Measurements from ENCODE around the gene UGT1A9. TPM values are rescaled to one million over a fixed set of nuclear protein-coding genes. Genes with fewer than 3 reads are reported as not detected.

UGT1A9 gene
- total and polyA plus RNA-seq, 2 of the 4 experiments (the other 2 are of a cell fraction) = not detected

DNA sequence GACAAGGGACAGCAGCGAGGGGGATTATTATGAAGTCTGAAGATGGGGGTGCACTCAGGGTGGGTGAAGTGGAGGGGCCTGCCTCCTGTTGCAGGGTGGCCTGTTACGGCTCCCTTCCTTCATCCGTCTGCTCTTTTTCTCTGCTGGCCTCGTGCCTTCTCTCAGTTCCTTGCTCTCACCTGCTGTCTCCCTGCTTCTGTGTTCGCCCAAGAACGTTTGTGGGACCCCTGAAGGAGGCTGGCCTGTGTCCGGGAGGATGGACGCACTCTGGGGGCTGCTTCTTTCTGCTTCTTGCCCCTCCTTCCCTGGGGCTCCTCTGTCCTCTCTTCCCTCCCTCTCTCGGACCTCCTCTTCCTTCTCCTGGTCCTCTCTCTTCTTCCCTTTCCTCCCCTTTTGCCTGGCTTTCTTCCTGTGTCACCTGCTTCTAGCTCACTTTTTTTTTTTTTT is 120.2 kb downstream of the UGT1A9 start:
- 60% methylated on average over 7 of the region's 9 CpGs; no CpG with 5 or more reads in 1 of the 2 experiments for WGBS, 2 experiments (ENCODE audit: extremely low coverage in 2 of 2, insufficient read length in 1 of 2)
- H2AK5ac ChIP-seq (ENCODE audit: low read depth, low read length) = no peak overlapping the region
- TF ChIP-seq RFX5 (IDR thresholded peaks at IDR 0.05; ENCODE audit: low read depth, low read length) (no peak), RAD21 (IDR thresholded peaks at IDR 0.05; ENCODE audit: low read length) (no peak), POLR2A (IDR thresholded peaks at IDR 0.05; ENCODE audit: low read depth, low read length) (no peak), RCOR1 (IDR thresholded peaks at IDR 0.05; ENCODE audit: insufficient replicate concordance, low read length) (no peak), NFE2L2 (IDR thresholded peaks at IDR 0.05; ENCODE audit: low read depth, low read length) (no peak), MAZ (IDR thresholded peaks at IDR 0.05; ENCODE audit: borderline replicate concordance, low read depth, low read length) (no peak), FOS (IDR thresholded peaks at IDR 0.05; ENCODE audit: low read depth, low read length) (no peak), CEBPB (IDR thresholded peaks at IDR 0.05; ENCODE audit: low read depth, low read length) (no peak), SMC3 (IDR thresholded peaks at IDR 0.05; ENCODE audit: low read depth, low read length) (no peak)
- TF ChIP-seq, protein P1, sequence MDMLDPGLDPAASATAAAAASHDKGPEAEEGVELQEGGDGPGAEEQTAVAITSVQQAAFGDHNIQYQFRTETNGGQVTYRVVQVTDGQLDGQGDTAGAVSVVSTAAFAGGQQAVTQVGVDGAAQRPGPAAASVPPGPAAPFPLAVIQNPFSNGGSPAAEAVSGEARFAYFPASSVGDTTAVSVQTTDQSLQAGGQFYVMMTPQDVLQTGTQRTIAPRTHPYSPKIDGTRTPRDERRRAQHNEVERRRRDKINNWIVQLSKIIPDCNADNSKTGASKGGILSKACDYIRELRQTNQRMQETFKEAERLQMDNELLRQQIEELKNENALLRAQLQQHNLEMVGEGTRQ (IDR thresholded peaks at IDR 0.05; ENCODE audit: low read depth, low read length) = no peak
- no peaks in the 10 kb centered on the region for H3K4me1 ChIP-seq (ENCODE audit: control insufficient read depth, insufficient read depth, low read length)
- no peak overlapping the region for H2BK120ac ChIP-seq (ENCODE audit: low read depth, low read length)
- POLR2A ChIA-PET (ENCODE audit: unreplicated experiment) = no interaction called here
- dilution Hi-C loops (cut with HindIII; ENCODE audit: low sequenced_read_pairs, unreplicated experiment) = no loop called here
- H3K4me3 ChIP-seq (ENCODE audit: insufficient read depth, low read depth, low read length) = no peak overlapping the region
- H3K36me3 ChIP-seq (ENCODE audit: control insufficient read depth, insufficient read depth, low read length) = no peaks in the 10 kb centered on the region
- H4K20me1 ChIP-seq (ENCODE audit: insufficient read depth, low read length) = no peaks in the 10 kb centered on the region
- no peak overlapping the region for H2BK15ac ChIP-seq (ENCODE audit: low read depth, low read length)
- no peak overlapping the region for H2AK9ac ChIP-seq (replicated peaks; ENCODE audit: low read depth, low read length, poor library complexity)
- peak overlapping the region; percentile 43 for H2AFZ ChIP-seq (replicated peaks; ENCODE audit: low read length, poor library complexity)
- ATAC-seq (ENCODE audit: low read depth) (no peak), DNase-seq (no peak)
- H3K23ac ChIP-seq (ENCODE audit: low read depth, low read length) = no peak overlapping the region
- H2BK5ac ChIP-seq (ENCODE audit: low read depth, low read length, poor library complexity, severe bottlenecking) = no peak overlapping the region
- no peak overlapping the region for H3K4ac ChIP-seq (ENCODE audit: low read depth, low read length)
- H3K27me3 ChIP-seq (ENCODE audit: control insufficient read depth, insufficient read depth, low read length) = peaks cover 8% of the 10 kb centered on the region
- H3K79me1 ChIP-seq (ENCODE audit: low read depth in 1 of 2, low read length in 2 of 2) = no peaks in the 10 kb centered on the region
- no peaks in the 10 kb centered on the region for H3K9me3 ChIP-seq (ENCODE audit: control insufficient read depth, insufficient read depth, low read length)
- H2BK20ac ChIP-seq (ENCODE audit: low read depth, low read length) = no peak overlapping the region
- in situ Hi-C loops (cut with MboI; ENCODE audit: low sequenced_read_pairs) = no loop called here
- no peak overlapping the region for H3K56ac ChIP-seq (ENCODE audit: extremely low read depth, insufficient read depth, low read length)
- H4K91ac ChIP-seq (ENCODE audit: insufficient read depth, low read depth, low read length) = no peak overlapping the region
- no peak overlapping the region for H4K8ac ChIP-seq (ENCODE audit: low read depth in 2 of 2, low read length in 2 of 2)
- BruUV-seq (replicated peaks) = no TSS peak
- H3K27ac ChIP-seq (ENCODE audit: insufficient read depth, low read length) = no peak overlapping the region
- no peak overlapping the region for H3K4me2 ChIP-seq (ENCODE audit: low read depth, low read length)
- H3K9me1 ChIP-seq (ENCODE audit: insufficient read depth, low read length) = no peaks in the 10 kb centered on the region
- H4K5ac ChIP-seq (ENCODE audit: low read depth, low read length) = no peak overlapping the region
- no peak overlapping the region for H3K18ac ChIP-seq (ENCODE audit: low read depth, low read length)
- H3K14ac ChIP-seq (replicated peaks; ENCODE audit: low read depth, low read length) = no peak overlapping the region
- CTCF ChIA-PET = no interaction called here
- intact Hi-C loops (cut with micrococcal nuclease) = no loop called here
- no peak overlapping the region for H3K9ac ChIP-seq (ENCODE audit: low read depth, low read length)
